Endothelial cell of umbilical vein (primary cell): Measurements from ENCODE around the gene AGT. TPM values are rescaled to one million over a fixed set of nuclear protein-coding genes. Genes with fewer than 3 reads are reported as not detected.

ENCODE experiments used
- BruUV-seq: library from RNA; stranded (reverse); fragments of 400-500 nt; replicated peaks from 2 replicates; lab custom pipeline; 2021; lab: Mats Ljungman, UMichigan
- CTCF ChIA-PET: fragments of 300-600, 350-600 bp; sonication (Branson Sonifier 250); formaldehyde crosslinking; loops from one replicate; lab custom pipeline; 2021; ENCODE audit warnings: antibody characterized with exemption, inconsistent platforms; lab: Charles Lee
- POLR2A ChIA-PET: fragments of 300-600, 350-600 bp; sonication (Branson Sonifier 250); formaldehyde crosslinking; loops from one replicate; lab custom pipeline; 2021; ENCODE audit warnings: antibody characterized with exemption, inconsistent platforms; lab: Charles Lee
- DNase-seq: peaks from one replicate; pipeline ENCODE4 v3.0.0-alpha.2; 2011; ENCODE audit warnings: low read depth, low spot score
- FAIRE-seq: peaks from 2 replicates; lab custom pipeline; 2011; peaks lifted over from hg19 to GRCh38; lab: Jason Lieb, UNC
- H2AFZ ChIP-seq: 2 replicates; pipeline ENCODE4 v1.6.0; 2012; ENCODE audit warnings: low read depth, low read length, control low read depth, inconsistent platforms
- H3K27ac ChIP-seq: 2 replicates; pipeline ENCODE4 v1.5.1; 2011; ENCODE audit warnings: low read depth, mild to moderate bottlenecking, control low read depth, low read length, moderate library complexity; ENCODE audit not compliant: insufficient read depth
- H3K27me3 ChIP-seq, 2 experiments: 2 replicates each; pipeline versions ENCODE4 v1.6.0 to v1.6.1; 2011; ENCODE audit warnings: low read length in 2 of 2, mixed read lengths in 1 of 2; ENCODE audit not compliant: control insufficient read depth in 2 of 2, insufficient read depth in 2 of 2
- H3K36me3 ChIP-seq, 2 experiments: 2 replicates in 1 of 2; 3 replicates in 1 of 2; pipeline ENCODE4 v1.5.1; 2011; ENCODE audit warnings: low read length in 2 of 2, mild to moderate bottlenecking in 1 of 2, moderate library complexity in 1 of 2; ENCODE audit not compliant: control insufficient read depth in 2 of 2, insufficient read depth in 2 of 2; ENCODE audit errors: extremely low read depth in 1 of 2
- H3K4me1 ChIP-seq: 3 replicates; pipeline ENCODE4 v1.5.1; 2011; ENCODE audit warnings: mild to moderate bottlenecking, low read length; ENCODE audit not compliant: control insufficient read depth, insufficient read depth; ENCODE audit errors: extremely low read depth
- H3K4me2 ChIP-seq: 2 replicates; pipeline ENCODE4 v1.6.1; 2011; ENCODE audit warnings: low read length, control low read depth, mixed read lengths; ENCODE audit not compliant: insufficient read depth
- H3K4me3 ChIP-seq, 3 experiments: fragments of 200-600 bp in 1 of 3; sonication (generic), shearing (Covaris generic) in 1 of 3; replicated peaks in 1 of 3; 2 replicates each; pipeline ENCODE4 v1.5.1; 2011 to 2016; ENCODE audit warnings: control low read depth in 3 of 3, low read length in 3 of 3, mild to moderate bottlenecking in 2 of 3, inconsistent platforms in 1 of 3, low read depth in 1 of 3, moderate library complexity in 1 of 3; ENCODE audit not compliant: insufficient read depth in 1 of 3
- H3K79me2 ChIP-seq: 2 replicates; pipeline ENCODE4 v1.6.0; 2012; ENCODE audit warnings: low read length, inconsistent platforms; ENCODE audit not compliant: control insufficient read depth, insufficient read depth
- H3K9ac ChIP-seq: replicated peaks from 2 replicates; pipeline ENCODE3; 2011; ENCODE audit warnings: low read length, control low read depth; ENCODE audit not compliant: insufficient read depth; ENCODE audit errors: extremely low read depth
- H3K9me1 ChIP-seq: replicated peaks from 3 replicates; pipeline ENCODE4 v1.6.0; 2011; ENCODE audit warnings: mild to moderate bottlenecking, low read length; ENCODE audit not compliant: control insufficient read depth, insufficient read depth; ENCODE audit errors: extremely low read depth
- H3K9me3 ChIP-seq: replicated peaks from 2 replicates; pipeline ENCODE4 v1.5.1; 2012; ENCODE audit warnings: low read length, inconsistent platforms; ENCODE audit not compliant: control insufficient read depth, insufficient read depth
- H4K20me1 ChIP-seq: replicated peaks from 2 replicates; pipeline ENCODE3; 2011; ENCODE audit warnings: mild to moderate bottlenecking, low read length; ENCODE audit not compliant: control insufficient read depth, insufficient read depth; ENCODE audit errors: extremely low read depth
- CTCF ChIP-seq, 2 donors: IDR thresholded peaks; 1 replicate in 1 of 2; 2 replicates in 1 of 2; pipeline ENCODE4 v1.5.1; 2011; ENCODE audit warnings: low read length in 2 of 2, mild to moderate bottlenecking in 2 of 2, moderate library complexity in 2 of 2, control low read depth in 1 of 2, inconsistent platforms in 1 of 2, low read depth in 1 of 2; ENCODE audit not compliant: insufficient read depth in 1 of 2; ENCODE audit errors: extremely low read depth in 1 of 2
- EZH2 ChIP-seq: IDR thresholded peaks from 2 replicates; pipeline ENCODE4 v1.6.1; 2012; ENCODE audit warnings: borderline replicate concordance, low read depth, mild to moderate bottlenecking, moderate library complexity, low read length, inconsistent platforms; ENCODE audit not compliant: severe bottlenecking
- FOS ChIP-seq: IDR thresholded peaks from 2 replicates; pipeline ENCODE4 v1.6.1; 2011; ENCODE audit warnings: mild to moderate bottlenecking, low read length, moderate library complexity, borderline replicate concordance; ENCODE audit not compliant: insufficient read depth
- GATA2 ChIP-seq: IDR thresholded peaks from 2 replicates; pipeline ENCODE4 v1.7.0; 2011; ENCODE audit warnings: low read depth, mild to moderate bottlenecking, moderate library complexity, mixed read lengths, low read length; ENCODE audit not compliant: insufficient read length, insufficient read depth
- JUN ChIP-seq: IDR thresholded peaks from 2 replicates; pipeline ENCODE4 v1.6.1; 2011; ENCODE audit warnings: borderline replicate concordance, low read depth; ENCODE audit not compliant: insufficient read length, insufficient read depth
- MYC ChIP-seq: IDR thresholded peaks from one replicate; pipeline ENCODE4 v1.6.1; 2011; ENCODE audit warnings: mild to moderate bottlenecking, low read depth, low read length
- POLR2A ChIP-seq: IDR thresholded peaks from 2 replicates; pipeline ENCODE4 v1.6.1; 2012; ENCODE audit warnings: low read depth, mild to moderate bottlenecking, control low read depth, low read length
- POLR2AphosphoS5 ChIP-seq: IDR thresholded peaks from 2 replicates; pipeline ENCODE4 v1.6.1; 2012; ENCODE audit warnings: low read depth, mild to moderate bottlenecking, control low read depth, low read length, moderate library complexity; ENCODE audit not compliant: insufficient read depth
- dilution Hi-C: fragments of 300-500 bp; cut with MboI; formaldehyde crosslinking; loops from one replicate; pipeline ENCODE4 v1.15.0; 2019; ENCODE audit warnings: low sequenced_read_pairs; ENCODE audit not compliant: extremely low pct_ligation_motif_present
- intact Hi-C: fragments of 100-400 bp; cut with micrococcal nuclease; formaldehyde crosslinking; loops from one replicate; pipeline ENCODE4 v1.10.0; 2022
- polyA plus RNA-seq, 4 experiments: library from polyadenylated mRNA; depleted of rRNA in 3 of 4; stranded (reverse) in 3 of 4; unstranded in 1 of 4; fragments of >200 nt; gene quantifications; 2 replicates each; pipeline versions ENCODE4 v1.2.1 to v1.2.3, GENCODE V29; 2011 to 2012; ENCODE audit warnings: missing spikeins in 1 of 4
- total RNA-seq: library from RNA; stranded (reverse); gene quantifications from 2 replicates; pipeline ENCODE4 v1.2.3, GENCODE V29; 2021
- TF ChIP-seq, protein P1 (sequence below): IDR thresholded peaks from 2 replicates; pipeline ENCODE4 v1.6.1; 2011; ENCODE audit not compliant: insufficient read depth, insufficient read length

Gene AGT
- total and polyA plus RNA-seq, 2 donors (not counting 3 experiments of a cell fraction or from before 2014, with no cell fraction given), result not detected

- FAIRE-seq (no peak), DNase-seq (no peak)
- no peak overlapping the region for H3K9ac ChIP-seq
- no peaks in the 10 kb centered on the region for H3K27me3 ChIP-seq
- intact Hi-C loops (no loop called here), dilution Hi-C loops (no loop called here)
- H3K36me3 ChIP-seq, result peaks cover 0 to 2% of the 10 kb centered on the region in 2 experiments
- POLR2A ChIA-PET, result no interaction called here
- no peaks in the 10 kb centered on the region for H3K9me1 ChIP-seq
- H3K4me1 ChIP-seq, result no peaks in the 10 kb centered on the region
- H2AFZ ChIP-seq, result no peak overlapping the region
- no peaks in the 10 kb centered on the region for H4K20me1 ChIP-seq
- TF ChIP-seq POLR2AphosphoS5 (no peak), MYC (no peak), FOS (no peak), CTCF (IDR thresholded peaks at IDR 0.05; ENCODE audit: extremely low read depth in 1 of 2, insufficient read depth in 1 of 2, low read depth in 1 of 2, low read length in 2 of 2) (no peak), POLR2A (no peak), EZH2 (no peak), GATA2 (no peak), JUN (no peak)
- TF ChIP-seq, protein P1, sequence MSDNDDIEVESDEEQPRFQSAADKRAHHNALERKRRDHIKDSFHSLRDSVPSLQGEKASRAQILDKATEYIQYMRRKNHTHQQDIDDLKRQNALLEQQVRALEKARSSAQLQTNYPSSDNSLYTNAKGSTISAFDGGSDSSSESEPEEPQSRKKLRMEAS, result no peak
- CTCF ChIA-PET, result no interaction called here
- H3K27ac ChIP-seq, result no peak overlapping the region
- H3K79me2 ChIP-seq, result no peaks in the 10 kb centered on the region
- no TSS peak for BruUV-seq
- no peak overlapping the region for H3K4me3 ChIP-seq
- no peaks in the 10 kb centered on the region for H3K9me3 ChIP-seq
- no peak overlapping the region for H3K4me2 ChIP-seq
Observed at GRCh38 chr1:230698130-230698529, 15.8 kb downstream of the AGT start.
